Stimulated activated CD8-positive, alpha-beta memory T cell treated with anti-CD3 and anti-CD28 coated beads, Interleukin-7, amount 100 ng/mL, for 1 hour (primary cell): ENCODE data around the gene EEF2K.

Experiments used
- DNase-seq, 2 donors: peaks; one replicate each; pipeline ENCODE4 v3.0.0-alpha.2; 2020; ENCODE audit warnings: low read depth in 2 of 2

The EEF2K gene

DNA sequence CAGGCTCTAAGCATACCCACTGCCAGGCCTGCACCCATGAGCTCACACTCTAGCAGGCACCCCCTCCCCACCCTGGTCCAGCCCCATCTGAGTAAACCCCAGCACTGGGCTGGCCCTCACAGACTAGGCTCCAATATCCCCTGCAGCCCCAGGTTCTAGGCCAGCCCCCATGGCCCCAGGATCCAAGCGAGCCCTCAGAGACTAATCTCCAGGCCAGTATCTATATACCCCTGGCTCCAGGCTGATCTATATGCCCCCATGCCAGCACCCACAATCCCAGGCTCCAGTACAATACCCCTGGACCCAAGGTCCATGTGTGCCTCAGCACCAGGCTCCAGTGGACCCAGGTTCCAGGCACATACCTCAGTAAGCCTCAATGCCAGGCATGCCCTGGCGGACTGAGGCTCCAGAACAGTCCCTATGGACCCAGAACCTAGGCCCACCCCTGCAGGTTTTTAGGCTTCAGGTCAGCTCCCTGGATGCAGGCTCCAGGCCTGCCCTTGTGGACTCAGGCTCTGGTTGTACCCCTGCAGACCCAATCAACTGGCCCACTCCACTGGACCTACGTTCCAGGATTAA is 129.7 kb downstream of the EEF2K start:
- no peak for DNase-seq

DNA sequence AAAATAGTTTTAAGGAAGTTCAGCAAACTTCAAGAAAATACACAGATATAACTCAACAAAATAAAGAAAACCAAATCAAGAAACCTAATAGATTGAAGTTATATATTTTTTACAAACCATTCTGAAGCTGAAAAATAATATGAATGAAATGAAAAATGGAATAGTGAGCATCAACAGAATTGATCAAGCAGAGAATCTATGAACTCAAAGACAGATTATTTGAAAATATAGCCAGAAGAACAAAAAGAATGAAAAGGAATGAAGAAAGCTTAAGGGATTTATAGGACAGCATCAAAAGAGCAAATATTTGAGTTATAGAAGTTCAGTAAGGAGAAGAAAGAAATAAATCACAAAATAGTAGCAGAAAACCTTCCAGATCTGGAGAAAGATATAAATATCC is 130.5 kb downstream of the EEF2K start:
- DNase-seq: no peak

DNA sequence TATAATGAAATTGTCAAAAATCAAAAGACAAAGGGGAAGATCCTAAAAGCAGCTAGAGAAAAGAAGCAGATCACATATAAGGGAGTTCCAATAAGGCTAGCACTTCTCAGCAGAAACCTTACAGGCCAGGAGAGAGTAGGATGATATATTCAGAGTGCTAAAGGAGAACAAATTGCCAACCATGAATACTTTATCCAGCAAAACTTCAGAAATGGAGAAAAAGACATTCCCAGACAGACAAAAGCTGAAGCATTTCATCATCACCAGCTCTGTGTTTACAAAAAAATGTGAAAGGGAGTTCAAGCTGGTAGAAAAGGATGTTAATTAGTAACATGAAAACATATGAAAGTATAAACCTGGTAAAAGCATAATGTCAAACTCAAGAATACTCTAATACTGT is 131.0 kb downstream of the EEF2K start:
- no peak for DNase-seq

DNA sequence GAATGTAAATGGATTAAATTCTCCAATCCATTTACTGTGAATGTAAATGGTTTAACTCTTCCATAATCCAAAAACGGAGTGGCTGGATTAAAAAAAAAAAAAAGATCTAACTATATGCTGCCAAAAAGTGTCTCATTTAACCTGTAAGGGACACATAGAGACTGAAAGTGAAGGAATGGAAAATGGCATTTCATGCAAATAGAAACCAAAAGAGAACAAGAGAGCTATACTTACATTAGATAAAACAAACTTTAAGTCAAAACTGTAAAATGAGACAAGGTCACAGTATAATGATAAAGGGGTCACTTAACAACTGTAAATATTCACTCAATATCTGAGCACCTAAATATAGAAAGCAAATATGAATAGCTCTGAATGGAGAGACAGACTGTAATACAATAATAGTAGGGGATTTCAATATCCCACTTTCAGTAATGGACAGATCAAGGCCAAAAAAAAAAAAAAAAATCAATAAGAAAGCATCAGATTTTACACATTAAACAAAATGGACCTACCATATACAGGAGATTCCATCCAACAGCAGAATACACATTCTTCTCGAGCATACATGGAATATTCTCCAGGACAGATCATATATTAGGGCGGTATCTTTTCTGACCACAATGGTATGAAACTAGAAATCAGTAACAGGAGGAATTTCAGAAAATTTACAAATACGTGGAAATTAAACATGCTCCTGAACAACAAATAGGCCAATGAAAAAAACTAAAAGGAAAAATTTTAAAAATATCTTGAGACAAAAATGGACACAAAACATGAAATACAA is 132.0 kb downstream of the EEF2K start:
- DNase-seq: no peak
